ENCODE data around the gene PVRIG. TPM values are rescaled to one million over a fixed set of nuclear protein-coding genes. Genes with fewer than 3 reads are reported as not detected.
"Not testable (repeated sequence)": the region's sequence is repeated elsewhere in the genome, so short reads cannot be mapped to it uniquely, and the experiment has no call there.

The PVRIG gene
- polyA plus RNA-seq, 2 donors: 0.24 to 0.31 TPM

DNA sequence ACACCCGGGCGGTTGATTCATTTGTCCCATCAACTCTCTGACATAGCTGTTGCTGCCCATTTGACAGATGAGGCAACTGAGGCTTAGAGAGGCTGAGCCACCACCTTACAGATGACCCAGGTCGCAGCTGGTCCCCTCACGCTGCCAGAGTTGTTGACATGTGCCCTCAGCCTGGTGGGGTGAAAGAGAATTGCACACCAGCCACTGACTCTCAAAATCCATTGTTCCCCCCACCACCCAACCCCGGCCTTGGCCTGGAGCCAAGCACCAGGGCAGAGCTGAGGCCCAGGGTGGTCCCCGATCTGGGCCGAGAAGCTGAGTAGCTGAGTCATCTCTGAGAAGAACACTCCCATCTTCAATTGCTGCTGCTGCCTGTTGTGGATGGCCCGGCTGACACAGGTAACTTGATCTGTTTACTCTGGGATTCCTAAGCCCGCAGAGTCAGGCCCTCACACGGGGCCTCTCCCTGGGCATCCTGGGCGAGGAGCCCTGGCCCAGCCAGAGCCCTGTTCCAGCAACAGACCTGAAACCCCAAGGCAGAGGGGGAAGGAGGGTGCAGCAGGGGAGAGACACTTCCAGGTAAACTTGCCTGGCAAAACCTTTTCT is 27.5 kb downstream of the PVRIG start:
- Histone ChIP-seq H3K27ac (ENCODE audit: low read depth in 2 of 2, low read length in 1 of 2) (peak overlapping the region in 1 of 2 donors; percentile 21), H3K4me3 (ENCODE audit: low read depth in 1 of 2, low read length in 2 of 2) (no peak overlapping the region), H3K27me3 (ENCODE audit: control insufficient read depth in 1 of 2, insufficient read depth in 2 of 2, low read length in 2 of 2) (no peaks in the 10 kb centered on the region), H3K36me3 (ENCODE audit: control insufficient read depth in 2 of 2, insufficient read depth in 2 of 2, low read length in 1 of 2) (no peaks in the 10 kb centered on the region), H3K9me3 (ENCODE audit: control insufficient read depth in 2 of 2, insufficient read depth in 1 of 2, low read depth in 1 of 2, low read length in 1 of 2) (no peaks in the 10 kb centered on the region), H3K4me1 (ENCODE audit: control insufficient read depth in 2 of 2, insufficient read depth in 2 of 2, low read length in 1 of 2) (no peaks in the 10 kb centered on the region)
- 43 to 48% methylated on average over 11 of the region's 11 CpGs for WGBS, 2 donors

DNA sequence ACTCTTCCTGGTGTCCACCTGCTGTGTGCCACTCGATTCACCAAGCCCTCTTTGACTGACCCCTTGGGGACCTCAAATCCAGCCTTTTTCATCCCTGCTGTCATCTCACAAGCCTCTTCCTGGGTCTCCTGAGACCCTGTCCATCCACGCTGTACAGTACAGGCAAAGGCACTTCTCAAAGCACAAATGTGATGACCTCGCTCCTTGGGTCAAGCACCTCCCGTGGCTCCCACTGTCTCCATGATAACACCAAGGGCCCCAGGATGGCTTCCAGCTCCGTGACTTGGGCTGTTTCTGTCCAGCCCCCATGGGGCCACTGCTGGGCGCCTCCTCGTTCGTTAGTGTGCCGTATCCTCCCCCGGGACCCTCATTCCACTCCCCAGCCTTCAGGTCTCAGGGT is 28.7 kb downstream of the PVRIG start:
- H3K4me3 ChIP-seq (ENCODE audit: low read depth in 1 of 2, low read length in 2 of 2): no peak overlapping the region
- no peaks in the 10 kb centered on the region for H3K4me1 ChIP-seq (ENCODE audit: control insufficient read depth in 2 of 2, insufficient read depth in 2 of 2, low read length in 1 of 2)
- H3K36me3 ChIP-seq (ENCODE audit: control insufficient read depth in 2 of 2, insufficient read depth in 2 of 2, low read length in 1 of 2): no peaks in the 10 kb centered on the region
- no peak overlapping the region for H3K27ac ChIP-seq (ENCODE audit: low read depth in 2 of 2, low read length in 1 of 2)
- H3K27me3 ChIP-seq (ENCODE audit: control insufficient read depth in 1 of 2, insufficient read depth in 2 of 2, low read length in 2 of 2): no peaks in the 10 kb centered on the region
- 86 to 90% methylated on average over 10 of the region's 10 CpGs for WGBS, 2 donors
- H3K9me3 ChIP-seq (ENCODE audit: control insufficient read depth in 2 of 2, insufficient read depth in 1 of 2, low read depth in 1 of 2, low read length in 1 of 2): no peaks in the 10 kb centered on the region

GRCh38 chr7:100257017-100257416 is 37.3 kb downstream of the PVRIG start:
- no peaks in the 10 kb centered on the region for H3K4me1 ChIP-seq (ENCODE audit: control insufficient read depth in 2 of 2, insufficient read depth in 2 of 2, low read length in 1 of 2)
- no peaks in the 10 kb centered on the region for H3K36me3 ChIP-seq (ENCODE audit: control insufficient read depth in 2 of 2, insufficient read depth in 2 of 2, low read length in 1 of 2)
- no peak overlapping the region for H3K27ac ChIP-seq (ENCODE audit: low read depth in 2 of 2, low read length in 1 of 2)
- no peaks in the 10 kb centered on the region for H3K9me3 ChIP-seq (ENCODE audit: control insufficient read depth in 2 of 2, insufficient read depth in 1 of 2, low read depth in 1 of 2, low read length in 1 of 2)
- no peak overlapping the region for H3K4me3 ChIP-seq (ENCODE audit: low read depth in 1 of 2, low read length in 2 of 2)
- WGBS, 2 donors: 94 to 96% methylated on average over 7 of the region's 7 CpGs
- no peaks in the 10 kb centered on the region for H3K27me3 ChIP-seq (ENCODE audit: control insufficient read depth in 1 of 2, insufficient read depth in 2 of 2, low read length in 2 of 2)

DNA sequence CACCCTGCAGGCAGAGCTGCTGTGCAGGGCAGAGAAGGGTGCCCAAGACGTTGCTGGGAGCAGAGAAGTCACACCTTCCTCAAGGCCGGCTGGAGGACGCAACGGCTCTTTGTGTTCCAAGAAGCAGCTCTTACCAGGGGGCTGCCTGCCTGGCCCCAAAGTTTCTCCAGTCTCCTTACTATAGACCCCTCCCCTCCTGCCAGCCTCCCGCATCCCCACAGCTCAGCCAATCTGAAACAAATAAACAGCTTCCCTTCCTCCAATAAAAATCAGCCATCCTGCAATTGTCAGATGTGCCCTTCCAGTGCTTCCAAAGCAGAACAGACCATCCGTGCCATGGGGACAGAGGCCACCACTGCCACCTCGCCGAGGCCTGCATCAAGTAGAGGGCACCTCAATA is 40.2 kb downstream of the PVRIG start:
- H3K4me3 ChIP-seq (ENCODE audit: low read depth in 1 of 2, low read length in 2 of 2); H3K4me1 ChIP-seq (ENCODE audit: control insufficient read depth in 2 of 2, insufficient read depth in 2 of 2, low read length in 1 of 2); H3K27ac ChIP-seq (ENCODE audit: low read depth in 2 of 2, low read length in 1 of 2); H3K27me3 ChIP-seq (ENCODE audit: control insufficient read depth in 1 of 2, insufficient read depth in 2 of 2, low read length in 2 of 2); H3K9me3 ChIP-seq (ENCODE audit: control insufficient read depth in 2 of 2, insufficient read depth in 1 of 2, low read depth in 1 of 2, low read length in 1 of 2); H3K36me3 ChIP-seq (ENCODE audit: control insufficient read depth in 2 of 2, insufficient read depth in 2 of 2, low read length in 1 of 2): not testable (repeated sequence)
- WGBS, 2 donors: 85 to 87% methylated on average over 7 to 8 of the region's 8 CpGs

DNA sequence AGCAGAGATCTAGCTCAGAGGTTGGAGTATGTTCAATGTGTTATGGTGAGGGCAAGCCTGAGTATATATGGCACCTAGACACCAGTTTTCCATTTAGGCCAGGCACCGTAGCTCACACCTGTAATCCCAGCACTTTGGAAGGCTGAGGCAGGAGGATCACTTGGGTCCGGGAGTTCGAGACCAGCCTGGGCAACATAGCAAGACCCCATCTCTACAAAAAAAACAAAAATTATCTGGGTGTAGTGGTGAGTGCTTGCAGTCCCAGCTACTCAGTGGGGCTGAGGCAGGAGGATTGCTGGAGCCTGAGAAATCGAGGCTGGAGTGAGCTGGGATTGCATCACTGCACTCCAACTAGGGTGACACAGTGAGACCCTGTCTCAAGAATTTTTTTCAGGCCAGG is 43.1 kb downstream of the PVRIG start:
- H3K4me1 ChIP-seq (ENCODE audit: control insufficient read depth in 2 of 2, insufficient read depth in 2 of 2, low read length in 1 of 2); H3K4me3 ChIP-seq (ENCODE audit: low read depth in 1 of 2, low read length in 2 of 2); H3K27ac ChIP-seq (ENCODE audit: low read depth in 2 of 2, low read length in 1 of 2); H3K9me3 ChIP-seq (ENCODE audit: control insufficient read depth in 2 of 2, insufficient read depth in 1 of 2, low read depth in 1 of 2, low read length in 1 of 2); H3K27me3 ChIP-seq (ENCODE audit: control insufficient read depth in 1 of 2, insufficient read depth in 2 of 2, low read length in 2 of 2); H3K36me3 ChIP-seq (ENCODE audit: control insufficient read depth in 2 of 2, insufficient read depth in 2 of 2, low read length in 1 of 2): not testable (repeated sequence)
- WGBS, 2 donors: 97% methylated on average over 4 of the region's 4 CpGs

GRCh38 chr7:100264223-100264622 is 44.5 kb downstream of the PVRIG start:
- not testable (repeated sequence) for H3K27ac ChIP-seq (ENCODE audit: low read depth in 2 of 2, low read length in 1 of 2); H3K4me3 ChIP-seq (ENCODE audit: low read depth in 1 of 2, low read length in 2 of 2); H3K36me3 ChIP-seq (ENCODE audit: control insufficient read depth in 2 of 2, insufficient read depth in 2 of 2, low read length in 1 of 2); H3K4me1 ChIP-seq (ENCODE audit: control insufficient read depth in 2 of 2, insufficient read depth in 2 of 2, low read length in 1 of 2); H3K27me3 ChIP-seq (ENCODE audit: control insufficient read depth in 1 of 2, insufficient read depth in 2 of 2, low read length in 2 of 2); H3K9me3 ChIP-seq (ENCODE audit: control insufficient read depth in 2 of 2, insufficient read depth in 1 of 2, low read depth in 1 of 2, low read length in 1 of 2)
- WGBS, 2 donors: 85 to 92% methylated on average over 4 of the region's 4 CpGs

DNA sequence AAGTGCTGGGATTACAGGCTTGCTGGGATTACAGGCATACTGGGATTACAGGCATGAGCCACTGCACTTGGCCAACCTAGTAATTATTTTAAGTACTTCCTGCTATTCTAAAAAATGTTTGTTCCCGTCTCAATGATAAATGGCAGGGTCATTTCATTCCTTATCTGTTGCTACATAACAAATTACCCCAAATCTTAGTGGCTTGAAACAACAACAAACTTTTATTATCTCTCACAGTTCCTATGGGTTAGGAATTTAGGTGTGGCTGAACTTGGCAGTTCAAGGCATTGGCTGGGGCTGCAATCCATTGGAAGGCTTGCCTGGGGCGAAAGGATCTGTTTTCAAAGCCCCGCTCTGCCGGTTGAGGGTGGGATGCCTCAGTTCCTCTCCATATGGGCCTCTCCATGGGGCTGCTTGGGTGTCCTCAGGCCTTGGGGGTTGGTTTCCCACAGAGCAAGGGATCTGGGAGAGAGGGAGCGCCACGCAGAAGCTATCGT is 45.0 kb downstream of the PVRIG start:
- not testable (repeated sequence) for H3K27me3 ChIP-seq (ENCODE audit: control insufficient read depth in 1 of 2, insufficient read depth in 2 of 2, low read length in 2 of 2); H3K4me1 ChIP-seq (ENCODE audit: control insufficient read depth in 2 of 2, insufficient read depth in 2 of 2, low read length in 1 of 2); H3K4me3 ChIP-seq (ENCODE audit: low read depth in 1 of 2, low read length in 2 of 2); H3K9me3 ChIP-seq (ENCODE audit: control insufficient read depth in 2 of 2, insufficient read depth in 1 of 2, low read depth in 1 of 2, low read length in 1 of 2); H3K36me3 ChIP-seq (ENCODE audit: control insufficient read depth in 2 of 2, insufficient read depth in 2 of 2, low read length in 1 of 2)
- peak overlapping the region in 1 of 2 donors; percentile 65 for H3K27ac ChIP-seq (ENCODE audit: low read depth in 2 of 2, low read length in 1 of 2)
- WGBS, 2 donors: 51 to 54% methylated on average over 7 of the region's 7 CpGs

DNA sequence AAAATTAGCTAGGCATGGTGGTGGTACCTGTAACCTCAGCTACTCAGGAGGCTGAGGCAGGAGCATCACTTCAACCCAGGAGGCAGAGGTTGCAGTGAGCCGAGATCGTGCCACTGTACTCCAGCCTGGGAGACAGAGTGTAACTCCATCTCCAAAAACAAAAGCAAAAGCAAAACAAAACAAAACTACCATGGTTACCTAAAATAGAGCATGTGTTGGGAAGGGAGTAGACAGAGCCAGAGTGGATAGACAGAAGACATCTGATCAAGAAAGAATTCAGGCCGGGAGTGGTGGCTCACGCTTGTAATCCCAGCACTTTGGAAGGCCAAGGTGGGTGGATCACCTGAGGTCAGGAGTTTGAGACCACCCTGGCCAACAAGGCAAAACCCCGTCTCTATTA is 46.1 kb downstream of the PVRIG start:
- not testable (repeated sequence) for H3K27ac ChIP-seq (ENCODE audit: low read depth in 2 of 2, low read length in 1 of 2); H3K27me3 ChIP-seq (ENCODE audit: control insufficient read depth in 1 of 2, insufficient read depth in 2 of 2, low read length in 2 of 2); H3K9me3 ChIP-seq (ENCODE audit: control insufficient read depth in 2 of 2, insufficient read depth in 1 of 2, low read depth in 1 of 2, low read length in 1 of 2); H3K36me3 ChIP-seq (ENCODE audit: control insufficient read depth in 2 of 2, insufficient read depth in 2 of 2, low read length in 1 of 2); H3K4me1 ChIP-seq (ENCODE audit: control insufficient read depth in 2 of 2, insufficient read depth in 2 of 2, low read length in 1 of 2); H3K4me3 ChIP-seq (ENCODE audit: low read depth in 1 of 2, low read length in 2 of 2)
- WGBS, 2 donors: 41 to 55% methylated on average over 5 of the region's 5 CpGs

GRCh38 chr7:100266576-100267354 is 47.0 kb downstream of the PVRIG start:
- H3K4me3 ChIP-seq (ENCODE audit: low read depth in 1 of 2, low read length in 2 of 2): no peak overlapping the region
- H3K36me3 ChIP-seq (ENCODE audit: control insufficient read depth in 2 of 2, insufficient read depth in 2 of 2, low read length in 1 of 2): no peaks in the 10 kb centered on the region
- H3K9me3 ChIP-seq (ENCODE audit: control insufficient read depth in 2 of 2, insufficient read depth in 1 of 2, low read depth in 1 of 2, low read length in 1 of 2): no peaks in the 10 kb centered on the region
- H3K27ac ChIP-seq (ENCODE audit: low read depth in 2 of 2, low read length in 1 of 2): no peak overlapping the region
- H3K27me3 ChIP-seq (ENCODE audit: control insufficient read depth in 1 of 2, insufficient read depth in 2 of 2, low read length in 2 of 2): no peaks in the 10 kb centered on the region
- no peaks in the 10 kb centered on the region for H3K4me1 ChIP-seq (ENCODE audit: control insufficient read depth in 2 of 2, insufficient read depth in 2 of 2, low read length in 1 of 2)
- WGBS, 2 donors: 88 to 90% methylated on average over 10 of the region's 10 CpGs

DNA sequence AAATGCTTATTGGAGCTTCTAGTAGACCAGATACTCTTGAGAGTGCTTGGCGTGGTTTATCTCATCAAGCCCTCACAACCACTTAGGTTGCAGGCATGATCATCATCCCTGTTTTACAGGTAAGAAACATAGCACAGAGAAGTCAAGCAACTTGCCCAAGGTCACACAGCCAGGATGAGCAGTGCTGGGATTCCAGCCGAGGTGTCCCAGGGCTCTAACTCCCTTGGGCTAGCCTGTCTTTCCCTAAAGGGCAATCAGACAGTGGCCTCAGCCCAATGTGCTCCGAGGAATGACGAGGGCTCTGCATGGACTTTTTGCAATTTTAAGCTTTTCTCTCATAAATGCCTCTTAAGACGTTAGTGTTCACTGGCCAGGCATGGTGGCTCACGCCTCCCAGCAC is 47.9 kb downstream of the PVRIG start:
- no peaks in the 10 kb centered on the region for H3K36me3 ChIP-seq (ENCODE audit: control insufficient read depth in 2 of 2, insufficient read depth in 2 of 2, low read length in 1 of 2)
- H3K9me3 ChIP-seq (ENCODE audit: control insufficient read depth in 2 of 2, insufficient read depth in 1 of 2, low read depth in 1 of 2, low read length in 1 of 2): no peaks in the 10 kb centered on the region
- no peaks in the 10 kb centered on the region for H3K4me1 ChIP-seq (ENCODE audit: control insufficient read depth in 2 of 2, insufficient read depth in 2 of 2, low read length in 1 of 2)
- H3K27me3 ChIP-seq (ENCODE audit: control insufficient read depth in 1 of 2, insufficient read depth in 2 of 2, low read length in 2 of 2): no peaks in the 10 kb centered on the region
- WGBS, 2 donors: 92 to 95% methylated on average over 6 of the region's 6 CpGs
- H3K27ac ChIP-seq (ENCODE audit: low read depth in 2 of 2, low read length in 1 of 2): no peak overlapping the region
- H3K4me3 ChIP-seq (ENCODE audit: low read depth in 1 of 2, low read length in 2 of 2): no peak overlapping the region

Data from esophagus (tissue), 2 donors.